GM12878 (cell line): ENCODE results near the gene LYPD4. TPM values are rescaled to one million over a fixed set of nuclear protein-coding genes. Genes with fewer than 3 reads are reported as not detected.

ENCODE experiments used
- BMI1 ChIP-seq: fragments of 450-650 bp; IDR thresholded peaks from 2 replicates; pipeline ENCODE4 v1.6.1; 2016; ENCODE audit warnings: mild to moderate bottlenecking, moderate library complexity, borderline replicate concordance
- E2F8 ChIP-seq: fragments of 450-650 bp; IDR thresholded peaks from 2 replicates; pipeline ENCODE4 v1.6.1; 2018; ENCODE audit warnings: mild to moderate bottlenecking, low read depth, moderate library complexity; ENCODE audit not compliant: partially characterized antibody
- EP300 ChIP-seq, 2 experiments: fragments of 150-350 bp in 1 of 2; IDR thresholded peaks; 2 replicates each; pipeline ENCODE4 v1.6.1; 2011 to 2012; ENCODE audit warnings: low read depth in 2 of 2, low read length in 2 of 2, borderline replicate concordance in 1 of 2, improper control_type of control experiment in 1 of 2, inconsistent platforms in 1 of 2; ENCODE audit not compliant: control insufficient read depth in 1 of 2
- ETV6 ChIP-seq, 2 experiments: fragments of 450-650 bp in 1 of 2; IDR thresholded peaks in 1 of 2; conservative IDR thresholded peaks in 1 of 2; 2 replicates each; pipeline ENCODE4 v1.6.1; 2014; ENCODE audit warnings: antibody characterized with exemption in 1 of 2, borderline replicate concordance in 1 of 2, low read depth in 1 of 2, mild to moderate bottlenecking in 1 of 2, moderate library complexity in 1 of 2
- FOXK2 ChIP-seq: fragments of 450-650 bp; IDR thresholded peaks from 2 replicates; pipeline ENCODE4 v1.6.1; 2017; ENCODE audit warnings: mild to moderate bottlenecking, moderate library complexity
- HDAC6 ChIP-seq: fragments of 200-600 bp; sonication (generic); IDR thresholded peaks from one replicate; pipeline ENCODE4 v1.8.0; 2017; ENCODE audit warnings: antibody characterized with exemption; ENCODE audit not compliant: unreplicated experiment
- IRF4 ChIP-seq: IDR thresholded peaks from 2 replicates; pipeline ENCODE4 v1.6.1; 2011; ENCODE audit warnings: low read depth, low read length
- NFXL1 ChIP-seq: fragments of 450-650 bp; IDR thresholded peaks from 2 replicates; pipeline ENCODE4 v1.6.1; 2017; ENCODE audit warnings: antibody characterized with exemption, mild to moderate bottlenecking, borderline replicate concordance
- NR2C1 ChIP-seq: fragments of 450-650 bp; IDR thresholded peaks from 2 replicates; pipeline ENCODE4 v1.6.1; 2017; ENCODE audit warnings: antibody characterized with exemption, mild to moderate bottlenecking, moderate library complexity
- NR2C2 ChIP-seq: IDR thresholded peaks from 2 replicates; pipeline ENCODE4 v1.6.1; 2011; ENCODE audit warnings: borderline replicate concordance, low read depth; ENCODE audit not compliant: control insufficient read depth, insufficient read length
- POLR2AphosphoS2 ChIP-seq: IDR thresholded peaks from 2 replicates; pipeline ENCODE4 v1.6.1; 2011; ENCODE audit warnings: low read depth, mild to moderate bottlenecking, low read length, improper control_type of control experiment, moderate library complexity
- RAD21 ChIP-seq: IDR thresholded peaks from 2 replicates; pipeline ENCODE4 v1.6.1; 2011; ENCODE audit warnings: mild to moderate bottlenecking, low read depth, low read length, moderate library complexity; ENCODE audit not compliant: insufficient read depth
- RAD51 ChIP-seq: fragments of 450-650 bp; IDR thresholded peaks from 2 replicates; pipeline ENCODE4 v1.6.1; 2016; ENCODE audit warnings: moderate library complexity, mild to moderate bottlenecking, inconsistent platforms
- SMC3 ChIP-seq: IDR thresholded peaks from 2 replicates; pipeline ENCODE4 v1.6.1; 2011; ENCODE audit warnings: low read length, improper control_type of control experiment, borderline replicate concordance
- TCF12 ChIP-seq: IDR thresholded peaks from 2 replicates; pipeline ENCODE4 v1.6.1; 2011; ENCODE audit warnings: low read depth, mild to moderate bottlenecking, low read length
- USF2 ChIP-seq: IDR thresholded peaks from 2 replicates; pipeline ENCODE4 v1.6.1; 2011; ENCODE audit warnings: low read depth, low read length, improper control_type of control experiment, borderline replicate concordance
- ZBED1 ChIP-seq: IDR thresholded peaks from 2 replicates; pipeline ENCODE4 v1.6.1; 2016; ENCODE audit warnings: borderline replicate concordance
- ZNF24 ChIP-seq: fragments of 450-650 bp; IDR thresholded peaks from 2 replicates; pipeline ENCODE4 v1.6.1; 2017; ENCODE audit warnings: antibody characterized with exemption, mild to moderate bottlenecking
- ZNF687 ChIP-seq: fragments of 450-650 bp; IDR thresholded peaks from 2 replicates; pipeline ENCODE4 v1.6.1; 2017; ENCODE audit warnings: mild to moderate bottlenecking, moderate library complexity
- ZSCAN29 ChIP-seq: fragments of 450-650 bp; IDR thresholded peaks from 2 replicates; pipeline ENCODE4 v1.6.1; 2017; ENCODE audit warnings: mild to moderate bottlenecking, moderate library complexity
- polyA plus RNA-seq, 11 experiments: library from polyadenylated mRNA; depleted of rRNA in 4 of 11; unstranded in 6 of 11; stranded (reverse) in 5 of 11; fragments of >200 nt; fragmentation: Nextera tagmentation in 4 of 11; fragmentation: Illumina TruSeq in 1 of 11; extraction: Ambion mirVana in 4 of 11; extraction: Trizol in 1 of 11; gene quantifications; 1 replicate in 1 of 11; 2 replicates in 10 of 11; pipeline versions ENCODE4 v1.2.1 to v1.2.3, GENCODE V29; 2011 to 2016; ENCODE audit warnings: inconsistent platforms in 2 of 11, missing spikeins in 2 of 11, low read depth in 1 of 11
- total RNA-seq, 4 experiments: library from RNA; depleted of rRNA in 3 of 4; stranded (reverse); fragments of >200 nt in 3 of 4; fragmentation: Illumina TruSeq in 1 of 4; extraction: Trizol in 1 of 4; gene quantifications; 2 replicates each; pipeline versions ENCODE4 v1.2.1 to v1.2.3, GENCODE V29; 2013 to 2021

The LYPD4 gene
- total and polyA plus RNA-seq, 10 of the 15 experiments (the other 5 are each of a cell fraction or from before 2014, with no cell fraction given) = not detected

GRCh38 chr19:41883821-41884733 is 39.6 kb upstream of the LYPD4 start (continued):
- TF ChIP-seq E2F8 = no peak
- TF ChIP-seq HDAC6 = no peak
- 0 out of 2 replicates have a peak, but pooled peaks have one; percentile 31 for TF ChIP-seq TCF12
- TF ChIP-seq IRF4 = peak; percentile 59
- TF ChIP-seq ETV6 (conservative IDR thresholded peaks at IDR 0.05 in 1 of 2, IDR thresholded peaks at IDR 0.05 in 1 of 2; ENCODE audit: borderline replicate concordance in 1 of 2, low read depth in 1 of 2) = peak in 1 of 2 experiments; percentile 47; a peak in 1 of 4 replicates
- peak; percentile 93 for TF ChIP-seq NR2C1
- no peak for TF ChIP-seq NR2C2
- TF ChIP-seq RAD51 = no peak
- TF ChIP-seq ZNF687 = peak; percentile 55
- TF ChIP-seq ZSCAN29 = peak; percentile 90
- TF ChIP-seq NFXL1 = no peak
- peak; percentile 92 for TF ChIP-seq ZNF24
- no peak for TF ChIP-seq USF2
- TF ChIP-seq SMC3 = peak; percentile 20; the same call in 1 of the 2 replicates
- peak; percentile 86; the same call in 1 of the 2 replicates for TF ChIP-seq ZBED1
- TF ChIP-seq POLR2AphosphoS2 = peak; percentile 28
- TF ChIP-seq RAD21 = no peak
- no peak for TF ChIP-seq BMI1
- peak; percentile 20; the same call in 1 of the 2 replicates for TF ChIP-seq FOXK2
- no peak; a peak in 1 of 4 replicates for TF ChIP-seq EP300 (IDR thresholded peaks at IDR 0.05; ENCODE audit: borderline replicate concordance in 1 of 2, control insufficient read depth in 1 of 2, low read depth in 2 of 2, low read length in 2 of 2)
